HepG2 (cell line): ENCODE measurements around the gene MED9. TPM values are rescaled to one million over a fixed set of nuclear protein-coding genes. Genes with fewer than 3 reads are reported as not detected.

Experiments used
- ATF3 ChIP-seq: sonication (generic); formaldehyde crosslinking; IDR thresholded peaks from 2 replicates; pipeline ENCODE4 v1.4.0; 2020; ENCODE audit warnings: missing genetic modification reagents
- ATRX ChIP-seq: sonication (generic); formaldehyde crosslinking; IDR thresholded peaks from 2 replicates; pipeline ENCODE4 v1.4.0; 2020; ENCODE audit warnings: missing genetic modification reagents, borderline replicate concordance
- CBFB ChIP-seq: sonication (generic); formaldehyde crosslinking; IDR thresholded peaks from 2 replicates; pipeline ENCODE4 v1.4.0; 2020; ENCODE audit warnings: missing genetic modification reagents
- CREM ChIP-seq, 2 experiments: sonication (generic) in 1 of 2; formaldehyde crosslinking in 1 of 2; IDR thresholded peaks; 2 replicates each; pipeline versions ENCODE4 v1.4.0 to v1.6.1; 2016 to 2020; ENCODE audit warnings: antibody characterized with exemption in 1 of 2, mild to moderate bottlenecking in 1 of 2, missing genetic modification reagents in 1 of 2
- DZIP1 ChIP-seq: sonication (generic); formaldehyde crosslinking; IDR thresholded peaks from 2 replicates; pipeline ENCODE4 v1.5.0; 2020; ENCODE audit warnings: mild to moderate bottlenecking, missing genetic modification reagents
- HNF1A ChIP-seq, 2 experiments: sonication (generic) in 1 of 2; formaldehyde crosslinking in 1 of 2; IDR thresholded peaks; 2 replicates each; pipeline versions ENCODE4 v1.4.0 to v1.6.1; 2016 to 2020; ENCODE audit warnings: borderline replicate concordance in 1 of 2, low read depth in 1 of 2, mild to moderate bottlenecking in 1 of 2, missing genetic modification reagents in 1 of 2
- KLF12 ChIP-seq: sonication (generic); formaldehyde crosslinking; IDR thresholded peaks from 2 replicates; pipeline ENCODE4 v1.4.0; 2020; ENCODE audit warnings: missing genetic modification reagents, borderline replicate concordance
- KLF15 ChIP-seq: sonication (generic); formaldehyde crosslinking; IDR thresholded peaks from 2 replicates; pipeline ENCODE4 v1.8.1; 2023; ENCODE audit warnings: borderline replicate concordance, mild to moderate bottlenecking, inconsistent platforms, missing genetic modification reagents, mixed read lengths
- SNAPC2 ChIP-seq: sonication (generic); formaldehyde crosslinking; IDR thresholded peaks from 2 replicates; pipeline ENCODE4 v1.8.1; 2022; ENCODE audit warnings: mild to moderate bottlenecking, missing genetic modification reagents
- SYNCRIP ChIP-seq: fragments of 200-400 bp; formaldehyde crosslinking; IDR thresholded peaks from 2 replicates; pipeline ENCODE4 v1.6.1; 2018; ENCODE audit warnings: mild to moderate bottlenecking, low read depth, low read length; ENCODE audit not compliant: insufficient read depth
- ZKSCAN5 ChIP-seq: sonication (generic); formaldehyde crosslinking; IDR thresholded peaks from 2 replicates; pipeline ENCODE4 v1.5.1; 2020; ENCODE audit warnings: mild to moderate bottlenecking, missing genetic modification reagents
- ZNF33B ChIP-seq: sonication (generic); formaldehyde crosslinking; IDR thresholded peaks from 2 replicates; pipeline ENCODE4 v1.5.1; 2020; ENCODE audit warnings: mild to moderate bottlenecking, missing genetic modification reagents
- ZNF501 ChIP-seq: sonication (generic); formaldehyde crosslinking; IDR thresholded peaks from 2 replicates; pipeline ENCODE4 v1.5.1; 2020; ENCODE audit warnings: mild to moderate bottlenecking, moderate library complexity, missing genetic modification reagents
- ZNF562 ChIP-seq: sonication (generic); formaldehyde crosslinking; IDR thresholded peaks from 2 replicates; pipeline ENCODE4 v1.8.0; 2022; ENCODE audit warnings: missing genetic modification reagents, borderline replicate concordance
- ZNF577 ChIP-seq: sonication (generic); formaldehyde crosslinking; IDR thresholded peaks from 2 replicates; pipeline ENCODE4 v1.4.0; 2020; ENCODE audit warnings: mild to moderate bottlenecking, low read depth, missing genetic modification reagents, borderline replicate concordance
- ZNF615 ChIP-seq: sonication (generic); formaldehyde crosslinking; IDR thresholded peaks from 2 replicates; pipeline ENCODE4 v1.5.0; 2020; ENCODE audit warnings: mild to moderate bottlenecking, missing genetic modification reagents, borderline replicate concordance
- ZNF710 ChIP-seq: sonication (generic); formaldehyde crosslinking; IDR thresholded peaks from 2 replicates; pipeline ENCODE4 v1.5.0; 2020; ENCODE audit warnings: mild to moderate bottlenecking, missing genetic modification reagents, borderline replicate concordance
- ZNF746 ChIP-seq: sonication (generic); formaldehyde crosslinking; IDR thresholded peaks from 2 replicates; pipeline ENCODE4 v1.8.0; 2022; ENCODE audit warnings: mild to moderate bottlenecking, missing genetic modification reagents
- ZNF777 ChIP-seq: sonication (generic); formaldehyde crosslinking; IDR thresholded peaks from 2 replicates; pipeline ENCODE4 v1.4.0; 2020; ENCODE audit warnings: missing genetic modification reagents
- polyA plus RNA-seq, 8 experiments: library from polyadenylated mRNA; depleted of rRNA in 3 of 8; stranded (reverse) in 7 of 8; unstranded in 1 of 8; fragments of >200 nt; fragmentation: Illumina TruSeq in 4 of 8; extraction: Trizol in 4 of 8; gene quantifications; 2 replicates each; pipeline versions ENCODE4 v1.2.1 to v1.2.3, GENCODE V29; 2011 to 2016; ENCODE audit warnings: low read depth in 4 of 8, missing spikeins in 1 of 8, mixed read lengths in 1 of 8; ENCODE audit not compliant: insufficient read depth in 1 of 8
- total RNA-seq, 5 experiments: library from RNA; depleted of rRNA; stranded (reverse); fragments of >200 nt; fragmentation: Illumina TruSeq; extraction: Trizol; gene quantifications; 2 replicates each; pipeline ENCODE4 v1.2.3, GENCODE V29; 2016; ENCODE audit warnings: low read depth in 1 of 5

Gene MED9
- total and polyA plus RNA-seq, 2 of the 13 experiments (the other 11 are each of a cell fraction or from before 2014, with no cell fraction given): 11.9 to 15.1 TPM

- peak; percentile 45; the same call in 1 of the 2 replicates for TF ChIP-seq HNF1A (IDR thresholded peaks at IDR 0.05; ENCODE audit: low read depth)
- TF ChIP-seq HNF1A (CRISPR knock-in tag; IDR thresholded peaks at IDR 0.05; ENCODE audit: borderline replicate concordance): no peak
- no peak for TF ChIP-seq SYNCRIP
- TF ChIP-seq ZKSCAN5 (CRISPR knock-in tag): 0 out of 2 replicates have a peak, but pooled peaks have one; percentile 41
- no peak for TF ChIP-seq ZNF562 (CRISPR knock-in tag)
- no peak for TF ChIP-seq KLF15
- no peak for TF ChIP-seq ATF3
- TF ChIP-seq ZNF577 (CRISPR knock-in tag): no peak
- peak; percentile 70; the same call in 1 of the 2 replicates for TF ChIP-seq CREM (IDR thresholded peaks at IDR 0.05)
- TF ChIP-seq CREM (CRISPR knock-in tag; IDR thresholded peaks at IDR 0.05): no peak
- TF ChIP-seq KLF12 (CRISPR knock-in tag): no peak
- peak; percentile 80; the same call in 1 of the 2 replicates for TF ChIP-seq ZNF501 (CRISPR knock-in tag)
- no peak for TF ChIP-seq ZNF33B
- TF ChIP-seq CBFB (CRISPR knock-in tag): 0 out of 2 replicates have a peak, but pooled peaks have one; percentile 42
- no peak for TF ChIP-seq ZNF615 (CRISPR knock-in tag)
- no peak for TF ChIP-seq SNAPC2 (CRISPR knock-in tag)
- no peak for TF ChIP-seq ATRX
- no peak for TF ChIP-seq DZIP1 (CRISPR knock-in tag)
- TF ChIP-seq ZNF777 (CRISPR knock-in tag): no peak
- peak; percentile 66; the same call in 1 of the 2 replicates for TF ChIP-seq ZNF746 (CRISPR knock-in tag)
- peak; percentile 59; the same call in 1 of the 2 replicates for TF ChIP-seq ZNF710 (CRISPR knock-in tag)
These were observed 14.6 kb upstream of the MED9 start (continued) for GRCh38 chr17:17462048-17462824.
